NCI-H2196 (cell line): ENCODE measurements around the gene CLDN5.

ENCODE experiments used
- DNase-seq: peaks from one replicate; lab custom pipeline; 2025; ENCODE audit not compliant: unreplicated experiment; lab: John Stamatoyannopoulos, UW

The CLDN5 gene

DNA sequence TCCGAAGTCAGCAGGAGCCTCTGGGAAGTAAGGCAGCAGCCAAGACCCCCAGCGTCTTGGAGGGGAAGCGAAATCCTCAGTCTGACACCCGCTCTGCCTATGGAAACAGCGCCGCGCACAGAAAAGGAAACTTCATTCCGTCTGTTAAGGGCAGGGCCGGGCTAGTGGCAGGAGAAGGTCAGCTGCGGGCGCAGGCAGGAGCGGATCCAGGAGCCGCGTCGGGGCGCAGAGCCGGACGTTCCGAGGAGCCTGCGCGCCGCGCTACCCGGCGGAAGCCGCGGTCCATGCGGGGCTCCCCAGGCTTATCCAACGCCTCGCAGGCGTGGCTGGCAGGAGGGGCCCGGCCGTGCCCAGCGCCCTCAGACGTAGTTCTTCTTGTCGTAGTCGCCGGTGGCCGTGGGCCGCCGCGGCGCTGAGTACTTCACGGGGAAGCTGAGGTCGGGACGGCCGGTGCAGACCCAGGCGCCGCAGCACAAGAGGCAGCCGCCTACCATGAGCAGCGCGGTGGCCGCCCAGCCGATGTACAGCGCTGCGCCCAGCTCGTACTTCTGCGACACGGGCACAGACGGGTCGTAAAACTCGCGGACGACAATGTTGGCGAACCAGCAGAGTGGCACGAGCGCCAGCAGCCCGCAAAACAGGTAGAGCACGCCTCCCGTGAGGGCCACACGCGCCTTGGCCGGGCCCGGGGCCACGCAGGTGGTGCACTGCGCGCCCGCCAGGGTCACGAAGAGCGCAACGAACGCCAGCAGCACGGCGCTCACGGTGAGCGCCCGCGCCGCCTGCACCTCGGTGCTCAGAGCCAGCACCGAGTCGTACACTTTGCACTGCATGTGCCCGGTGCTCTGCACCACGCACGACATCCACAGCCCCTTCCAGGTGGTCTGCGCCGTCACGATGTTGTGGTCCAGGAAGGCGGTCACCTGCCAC, 705 bp downstream of the CLDN5 start:
- DNase-seq = no peak

DNA sequence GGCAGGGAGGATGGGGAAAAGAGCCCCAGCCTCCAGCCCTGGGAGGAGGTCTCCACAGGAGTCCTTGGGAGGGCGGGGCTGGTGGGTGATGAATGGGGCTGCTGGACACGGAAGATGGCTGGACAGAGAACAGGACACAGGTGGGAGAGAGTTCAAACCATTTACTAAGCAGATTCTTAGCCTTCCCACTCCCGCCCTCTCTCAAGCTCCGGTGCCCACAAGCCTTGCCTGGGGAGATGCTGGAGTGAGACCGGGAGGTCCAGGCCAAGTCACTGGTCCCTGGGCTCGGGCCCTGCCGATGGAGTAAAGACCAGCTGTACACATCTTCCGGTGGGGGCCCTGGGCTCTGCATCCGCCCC, 1.4 kb downstream of the CLDN5 start:
- no peak for DNase-seq

DNA sequence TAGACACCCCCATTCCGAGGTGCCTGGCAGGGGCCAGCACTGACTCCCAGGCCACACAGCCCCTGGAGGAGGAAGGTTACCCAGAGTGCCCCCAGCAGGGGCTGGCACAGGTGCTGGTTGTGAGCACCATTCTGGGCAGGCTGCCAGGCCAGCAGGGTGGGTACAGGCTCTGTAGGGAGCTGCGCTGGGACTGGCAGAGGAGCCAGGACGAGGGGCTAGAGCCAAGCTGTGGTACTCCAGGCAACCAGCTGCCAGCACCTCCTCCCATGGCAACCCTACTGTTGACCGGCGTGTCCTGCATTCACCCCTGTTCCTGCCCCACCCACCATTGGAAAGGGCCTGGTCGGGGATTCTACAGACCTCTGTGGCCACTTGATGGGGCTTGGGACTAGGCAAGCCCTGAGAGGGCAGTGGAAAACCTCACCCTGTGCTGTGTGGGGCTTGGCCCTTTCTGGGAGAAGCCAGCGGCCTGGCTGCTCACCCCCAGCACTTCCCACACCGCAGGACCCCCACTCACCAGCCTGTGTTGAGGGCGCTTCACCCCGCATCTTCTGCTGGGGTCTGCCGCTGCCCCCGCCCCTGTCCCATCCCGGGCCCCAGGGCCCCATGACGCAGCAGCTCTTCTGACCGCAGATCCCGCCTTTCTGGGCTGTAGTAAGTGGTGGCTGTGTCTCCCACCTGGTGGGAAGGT, 1.9 kb downstream of the CLDN5 start:
- DNase-seq = peak; percentile 58

DNA sequence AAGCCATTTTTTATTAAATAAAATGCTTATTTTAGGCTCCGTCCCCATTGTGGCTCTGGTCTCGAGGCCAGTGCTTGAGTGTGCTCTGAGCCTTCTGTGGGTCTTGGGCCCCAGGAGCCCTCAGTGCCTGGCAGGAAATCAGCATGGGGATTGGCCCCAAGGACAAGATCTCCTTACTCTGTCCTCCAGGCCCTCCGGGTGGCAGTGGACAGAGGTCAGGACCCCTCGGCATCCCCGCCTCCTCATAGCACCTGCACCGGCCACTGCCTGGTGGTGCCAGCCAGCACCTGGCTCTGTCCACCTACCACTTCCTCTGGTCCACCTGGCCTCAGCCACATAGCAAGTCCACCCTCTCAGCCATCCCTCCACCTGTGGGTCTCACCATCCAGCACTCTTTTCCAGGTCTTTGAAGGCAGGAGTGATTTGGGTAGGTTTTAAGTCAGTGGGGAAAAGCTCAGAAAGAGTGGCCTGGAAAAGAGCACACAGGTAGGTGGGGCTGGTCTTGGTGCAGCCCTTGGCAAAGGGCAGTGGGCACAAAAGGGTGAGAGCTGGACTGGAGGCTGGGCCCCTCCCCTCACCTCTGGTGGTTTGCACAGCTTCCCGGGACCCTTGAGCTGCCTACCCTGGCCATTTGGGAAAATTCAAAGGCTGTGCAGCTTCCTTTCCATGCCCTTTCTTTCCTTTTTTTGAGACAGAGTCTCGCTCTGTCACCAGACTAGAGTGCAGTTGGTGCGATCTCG, 3.5 kb downstream of the CLDN5 start:
- DNase-seq = no peak

DNA sequence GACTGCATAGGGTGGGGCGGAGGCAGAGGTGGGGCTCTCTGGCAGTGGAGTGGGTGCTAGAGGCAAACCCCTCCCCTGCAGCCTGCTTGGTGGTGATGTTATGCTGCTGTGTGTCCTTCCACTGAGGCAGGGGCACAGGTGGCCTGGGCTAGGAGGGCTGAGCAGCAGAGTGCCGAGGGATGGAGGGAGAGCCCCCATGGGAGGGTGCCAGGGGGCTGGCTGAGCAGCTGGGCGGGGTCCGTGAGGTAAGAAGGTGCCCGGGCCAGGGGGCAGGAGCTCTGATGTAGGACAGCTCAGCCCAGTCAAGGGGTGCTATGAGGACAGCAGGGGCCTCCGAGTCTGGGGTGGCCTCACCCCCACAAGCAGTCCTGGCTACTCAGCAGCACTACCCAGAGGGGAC, 4.2 kb downstream of the CLDN5 start:
- DNase-seq = no peak

DNA sequence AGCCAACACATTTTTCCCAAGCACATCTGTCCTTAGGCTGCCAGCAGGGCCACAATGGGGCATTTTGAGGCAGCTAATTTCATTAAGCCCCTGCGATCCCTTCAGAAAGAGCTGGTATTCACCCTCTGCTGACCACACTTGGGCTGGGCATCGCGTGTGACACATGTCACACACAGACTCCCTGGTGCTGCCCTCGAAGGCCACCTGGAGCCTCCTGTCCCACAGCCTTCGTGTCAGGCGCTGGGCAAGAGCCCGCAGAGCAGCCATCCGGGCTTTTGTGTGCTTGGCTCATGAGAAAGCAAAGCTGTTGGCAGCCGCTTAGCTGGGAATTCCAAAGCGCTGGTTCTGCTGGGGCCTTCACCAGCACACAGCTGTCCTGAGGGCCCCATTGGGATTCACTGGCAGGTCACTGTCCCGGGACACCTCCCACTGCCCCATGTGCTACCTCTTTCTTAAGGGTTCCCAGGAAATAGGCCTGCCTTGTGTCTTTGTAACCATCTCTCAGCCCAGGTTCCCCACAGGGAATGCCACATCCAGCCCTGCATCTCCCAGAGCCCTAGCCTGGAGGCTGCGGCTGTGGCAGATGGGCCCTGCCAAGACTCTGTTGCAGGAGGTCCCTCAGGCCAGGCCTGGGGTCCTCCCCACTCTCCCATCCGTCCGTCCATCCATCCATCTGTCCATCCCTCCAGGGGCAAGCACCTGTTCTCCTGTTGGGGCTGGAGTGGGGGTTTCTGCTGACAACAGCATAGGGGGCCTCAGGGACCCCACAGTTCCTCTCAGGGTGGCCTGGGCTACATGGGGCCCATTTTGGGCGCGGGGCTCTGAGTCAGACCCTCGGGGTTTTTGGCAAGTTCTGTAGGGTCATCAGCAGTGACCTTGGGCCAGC, 4.9 kb downstream of the CLDN5 start:
- no peak for DNase-seq

DNA sequence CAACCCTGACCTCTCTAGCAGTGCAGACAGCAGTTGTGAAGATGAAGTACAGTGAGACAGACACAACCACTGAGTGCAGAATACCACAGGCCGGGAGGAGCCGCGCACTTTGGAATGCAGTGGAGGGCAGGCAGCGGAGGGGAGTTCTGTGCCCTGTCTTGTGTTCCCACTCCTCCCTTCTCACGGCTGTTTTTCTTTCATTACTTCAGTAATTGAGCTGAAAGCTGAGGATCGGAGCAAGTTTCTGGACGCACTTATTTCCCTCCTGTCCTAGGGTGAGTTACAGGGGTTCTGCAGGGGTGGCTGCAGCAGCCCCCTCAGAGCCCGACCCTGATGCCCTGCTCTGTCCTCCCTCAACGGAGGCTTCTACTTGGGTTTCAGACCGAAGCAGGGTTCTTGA, 5.6 kb downstream of the CLDN5 start:
- no peak for DNase-seq

DNA sequence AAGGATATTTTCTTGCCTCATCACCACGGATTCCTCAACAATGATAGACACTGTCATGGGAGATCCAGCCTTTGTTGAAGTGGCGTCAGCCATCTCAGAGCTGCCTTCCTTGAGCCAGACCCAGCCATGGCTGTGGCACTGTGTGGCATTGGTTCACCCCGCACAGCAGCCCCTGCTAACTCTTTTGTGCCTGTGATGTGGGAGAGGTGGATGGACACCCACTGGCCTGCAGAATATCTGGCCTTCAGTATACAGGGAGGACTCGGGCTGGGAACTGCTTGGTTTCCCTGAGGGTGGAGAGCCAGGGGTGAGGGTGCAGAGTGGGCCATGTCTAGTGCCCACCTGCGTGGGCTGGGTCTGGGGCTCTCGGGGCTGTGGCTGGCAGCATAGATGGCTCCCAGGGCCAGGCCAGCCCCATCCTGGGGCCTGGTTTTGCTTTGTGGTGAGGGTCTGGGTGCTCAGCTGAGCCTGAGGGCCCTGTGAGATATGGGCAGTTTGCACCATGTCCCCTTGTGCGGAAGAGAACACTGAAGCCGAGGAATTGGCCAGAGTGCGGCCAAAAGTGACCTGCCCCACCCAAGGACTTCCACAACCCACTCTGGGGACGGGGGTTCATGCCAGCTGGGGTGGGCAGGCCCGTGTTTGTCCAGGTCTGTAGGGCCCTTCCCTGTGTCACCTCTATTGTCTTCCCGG, 6.1 kb downstream of the CLDN5 start:
- no peak for DNase-seq

DNA sequence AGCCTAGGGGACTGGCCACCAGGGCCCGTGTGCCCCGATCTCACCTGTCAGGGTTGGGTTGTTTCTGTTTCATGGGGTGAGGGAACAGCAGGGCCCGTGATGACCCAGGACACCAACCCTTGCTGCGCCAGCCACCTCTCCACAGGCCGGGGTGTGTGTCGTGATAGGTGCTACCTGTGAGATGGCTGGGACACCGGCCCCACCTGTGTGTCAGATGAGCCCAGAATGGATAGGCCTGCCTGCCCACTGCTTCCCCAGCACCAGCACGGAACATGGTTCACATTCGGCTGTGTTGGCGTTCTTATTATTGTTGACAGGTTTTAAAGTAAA, 7.1 kb downstream of the CLDN5 start:
- DNase-seq = no peak

DNA sequence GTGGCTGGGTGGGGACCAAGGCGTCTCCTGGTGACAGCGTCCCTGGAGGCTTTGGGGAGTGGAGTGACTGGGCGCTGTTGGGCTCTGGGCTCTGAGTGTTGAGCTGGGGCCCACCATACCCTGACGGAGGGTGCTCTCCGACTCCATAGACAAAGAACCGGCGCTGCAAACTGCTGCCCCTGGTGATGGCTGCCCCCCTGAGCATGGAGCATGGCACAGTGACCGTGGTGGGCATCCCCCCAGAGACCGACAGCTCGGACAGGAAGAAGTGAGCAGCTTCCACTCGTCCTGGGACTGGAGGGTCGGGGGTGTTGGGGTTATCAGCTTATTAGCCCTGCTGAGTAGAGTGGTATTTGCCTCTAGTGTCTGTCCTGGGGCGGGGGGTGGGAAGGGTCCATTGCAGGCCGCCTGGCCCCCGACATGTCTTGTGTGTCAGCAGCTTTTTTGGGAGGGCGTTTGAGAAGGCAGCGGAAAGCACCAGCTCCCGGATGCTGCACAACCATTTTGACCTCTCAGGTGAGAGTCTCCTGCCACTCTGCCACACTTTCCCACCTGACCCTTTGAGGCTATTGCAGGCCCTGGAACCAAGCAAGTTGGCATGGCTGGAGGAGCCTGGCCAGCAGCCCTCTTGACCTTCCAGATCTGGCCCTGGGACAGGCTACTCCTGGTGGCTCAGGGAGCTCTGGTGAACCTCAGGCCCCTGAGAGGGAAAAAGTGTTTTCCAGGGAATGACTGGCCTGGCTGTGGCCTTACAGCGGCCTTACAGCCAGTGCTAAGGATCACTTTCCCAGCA, 7.6 kb downstream of the CLDN5 start:
- DNase-seq = no peak

DNA sequence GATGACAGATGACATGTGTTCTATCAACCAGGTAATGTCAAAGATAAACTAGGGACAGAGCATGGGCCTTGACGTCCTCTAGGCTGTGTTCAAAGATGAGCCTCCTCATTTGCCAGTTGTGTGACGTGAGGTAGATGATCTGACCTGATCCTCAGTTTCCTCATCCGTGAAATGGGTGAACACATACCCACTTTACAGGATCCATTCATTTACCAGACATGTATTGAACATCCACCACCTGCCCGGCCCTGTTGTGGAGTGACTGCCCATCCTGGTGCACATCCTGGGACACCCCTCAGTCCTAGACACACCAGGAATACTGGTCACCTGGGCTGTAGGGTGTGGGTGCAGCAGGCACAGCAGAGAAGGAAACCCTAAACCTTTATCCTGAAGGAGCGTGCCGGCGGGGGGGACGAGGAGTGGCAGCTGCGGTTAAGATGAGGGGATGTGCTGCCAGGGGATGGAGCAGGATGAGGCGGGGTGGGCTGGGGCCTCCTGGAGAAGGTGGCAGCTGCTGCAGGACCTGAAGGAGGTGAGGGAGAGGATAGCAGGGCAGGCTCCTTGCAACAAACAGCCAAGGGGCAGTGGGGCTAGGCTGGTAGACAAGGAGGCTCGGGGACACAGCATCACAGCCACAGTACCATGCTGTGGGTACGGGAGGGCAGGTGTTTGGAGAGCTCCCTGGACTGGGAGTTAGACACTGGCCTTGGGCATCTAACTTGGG, 8.4 kb downstream of the CLDN5 start:
- DNase-seq = no peak

DNA sequence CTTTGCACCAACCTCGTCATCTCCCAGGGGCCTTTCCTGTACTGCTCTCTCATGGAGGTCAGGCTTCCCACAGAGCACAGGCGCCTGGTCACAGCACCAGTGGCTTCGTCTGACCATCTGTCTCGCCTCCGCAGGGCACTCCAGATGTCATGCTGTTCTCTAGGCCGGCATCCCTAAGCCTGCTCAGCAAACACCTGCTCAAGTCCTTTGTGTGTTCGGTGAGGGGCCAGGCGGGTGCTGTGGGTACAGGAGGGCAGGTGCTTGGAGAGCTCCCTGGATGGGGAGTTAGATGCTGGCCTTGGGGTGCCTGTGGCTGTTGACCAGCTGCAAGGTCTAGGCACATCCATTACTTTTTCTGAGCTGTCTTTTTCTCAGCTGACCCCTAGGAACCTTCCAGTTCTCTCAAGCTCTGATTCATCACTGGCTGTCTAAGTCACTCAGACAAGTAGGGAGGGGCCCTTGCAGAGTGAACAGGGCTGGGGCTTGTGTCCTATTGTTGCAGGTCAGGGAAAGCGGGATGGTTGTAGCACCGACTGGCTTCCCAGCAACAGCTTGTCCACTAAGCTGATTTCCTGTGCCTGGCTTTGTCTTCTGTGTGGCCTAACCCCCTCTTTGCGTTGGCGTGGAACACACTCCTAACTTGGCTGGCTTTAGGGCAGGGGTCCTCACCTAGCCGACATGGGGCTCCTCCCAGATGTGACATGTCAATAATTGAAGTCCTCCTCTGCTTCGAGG, 9.2 kb downstream of the CLDN5 start:
- DNase-seq = peak; percentile 59

DNA sequence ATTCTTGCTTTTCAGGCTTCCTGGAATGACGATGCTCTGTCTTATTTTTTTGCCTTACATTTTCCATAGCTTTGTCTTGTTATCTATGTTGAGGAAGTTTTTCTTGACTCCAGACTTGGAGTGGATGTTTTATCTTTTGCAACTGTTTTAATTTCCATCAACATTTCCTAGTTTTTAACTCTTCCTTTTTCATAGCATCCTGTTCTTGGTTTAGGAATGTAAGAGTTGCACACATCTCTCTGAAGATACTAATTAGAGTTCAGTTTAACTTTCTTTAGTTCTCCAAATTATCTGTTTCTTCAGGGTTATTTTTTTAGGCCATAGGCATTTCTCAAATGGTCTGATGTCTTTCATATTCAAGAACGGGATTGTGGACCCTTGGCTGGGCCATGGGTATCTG, 10.4 kb downstream of the CLDN5 start:
- DNase-seq = no peak

DNA sequence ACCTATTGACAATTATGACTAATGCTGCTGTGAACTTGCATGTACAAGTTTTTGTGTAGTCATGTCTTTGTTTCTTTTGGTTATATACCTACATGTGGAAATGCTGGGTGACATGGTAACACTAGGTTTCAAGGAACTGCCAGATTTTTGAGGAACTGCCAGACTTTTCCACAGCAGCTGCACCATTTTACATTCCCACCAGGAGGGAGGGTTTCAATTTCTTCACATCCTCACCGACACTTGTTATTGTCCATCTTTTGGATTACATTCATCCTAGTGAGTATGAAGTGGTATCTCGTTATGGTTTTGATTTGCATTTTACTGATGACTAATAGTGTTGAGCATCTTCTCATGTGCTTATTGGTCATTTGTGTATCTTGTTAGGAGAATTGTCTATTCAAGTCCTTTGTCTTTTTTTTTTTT, 13.3 kb downstream of the CLDN5 start:
- DNase-seq = no peak

DNA sequence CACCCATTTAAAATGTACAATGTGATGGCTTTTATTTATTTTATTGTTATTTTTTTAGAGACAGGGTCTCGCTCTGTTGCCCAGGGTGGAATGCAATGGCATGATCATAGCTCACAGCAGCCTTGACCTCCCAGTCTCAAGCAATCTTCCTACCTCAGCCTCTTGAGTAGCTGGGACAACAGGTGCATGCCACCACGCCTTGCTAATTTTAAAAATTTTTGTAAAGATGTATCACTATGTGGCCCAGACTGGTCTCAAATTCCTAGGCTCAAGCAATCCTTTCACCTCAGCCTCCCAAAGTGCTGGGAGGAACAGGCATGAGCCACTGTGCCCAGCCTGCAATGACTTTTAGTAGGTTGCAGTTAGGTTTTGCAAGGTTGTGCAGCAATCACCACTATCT, 14.3 kb downstream of the CLDN5 start:
- DNase-seq = no peak

DNA sequence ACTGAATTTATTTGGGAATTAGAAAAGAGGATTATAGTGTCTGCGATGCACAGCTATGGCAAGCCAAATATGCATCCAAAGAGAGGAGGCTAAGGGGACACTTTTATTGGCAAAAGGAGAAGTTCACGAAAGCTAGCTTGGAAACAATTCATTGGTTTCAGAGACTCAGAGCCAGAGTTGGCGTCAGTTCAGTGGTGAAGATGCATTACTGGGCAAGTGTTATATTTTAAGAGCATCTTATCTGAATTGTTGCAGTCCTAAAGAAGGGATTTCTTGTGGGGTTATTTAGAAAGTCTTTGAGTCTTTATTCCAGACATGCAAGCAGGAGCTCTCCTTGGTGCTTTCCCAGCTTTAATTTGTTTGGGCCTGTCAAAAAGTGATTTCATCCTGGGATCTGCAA, 15.0 kb downstream of the CLDN5 start:
- DNase-seq = no peak

DNA sequence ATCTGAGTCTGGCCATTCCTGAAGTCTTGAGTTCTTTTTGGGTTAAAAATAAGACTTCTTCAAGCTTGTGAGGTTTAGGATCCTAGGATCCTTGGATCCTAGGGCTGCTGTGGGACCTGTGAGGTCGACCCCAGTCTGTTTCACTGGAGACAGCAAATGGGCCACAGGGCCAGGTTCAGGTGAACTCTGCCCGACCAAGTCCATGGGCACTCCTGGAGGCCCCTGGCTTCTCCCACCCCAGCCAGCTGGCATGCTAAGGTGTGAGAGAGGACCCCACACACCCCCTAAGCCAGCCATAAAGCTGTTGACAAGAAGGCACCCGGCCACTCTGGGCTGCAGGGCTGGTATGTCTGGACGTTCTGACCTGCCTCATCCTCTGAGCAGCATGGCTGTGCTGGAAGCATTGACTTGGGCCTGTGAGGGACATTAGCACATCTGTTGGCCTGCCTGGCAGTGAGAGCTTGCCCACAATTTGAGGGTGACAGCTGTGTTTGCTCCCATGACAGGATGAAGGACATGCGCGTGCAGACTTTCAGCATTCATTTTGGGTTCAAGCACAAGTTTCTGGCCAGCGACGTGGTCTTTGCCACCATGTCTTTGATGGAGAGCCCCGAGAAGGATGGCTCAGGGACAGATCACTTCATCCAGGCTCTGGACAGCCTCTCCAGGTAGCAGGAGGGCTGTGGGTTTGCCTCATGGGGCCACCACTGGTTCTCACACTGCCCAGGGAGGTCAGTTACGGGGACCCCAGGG, 16.0 kb downstream of the CLDN5 start:
- DNase-seq = no peak

DNA sequence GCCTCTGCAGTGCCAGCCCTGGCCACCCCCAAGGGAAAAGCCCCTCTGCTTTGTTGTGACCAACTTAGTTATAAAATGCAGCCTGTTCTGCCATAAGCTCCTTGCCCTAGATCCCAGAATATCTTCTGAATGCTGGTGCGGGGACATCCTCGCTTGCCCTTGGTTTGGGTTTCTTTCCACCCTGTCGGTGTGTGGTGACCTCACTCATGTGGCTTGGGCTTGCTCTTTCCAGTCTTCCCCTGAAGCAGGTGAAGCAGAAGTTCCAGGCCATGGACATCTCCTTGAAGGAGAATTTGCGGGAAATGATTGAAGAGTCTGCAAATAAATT, 16.7 kb downstream of the CLDN5 start:
- no peak for DNase-seq
